ENCODE measurements around the gene OSCP1. TPM values are rescaled to one million over a fixed set of nuclear protein-coding genes. Genes with fewer than 3 reads are reported as not detected.

Gene OSCP1
- total RNA-seq, 1 experiment from 2014 or later = 5.5 TPM

DNA sequence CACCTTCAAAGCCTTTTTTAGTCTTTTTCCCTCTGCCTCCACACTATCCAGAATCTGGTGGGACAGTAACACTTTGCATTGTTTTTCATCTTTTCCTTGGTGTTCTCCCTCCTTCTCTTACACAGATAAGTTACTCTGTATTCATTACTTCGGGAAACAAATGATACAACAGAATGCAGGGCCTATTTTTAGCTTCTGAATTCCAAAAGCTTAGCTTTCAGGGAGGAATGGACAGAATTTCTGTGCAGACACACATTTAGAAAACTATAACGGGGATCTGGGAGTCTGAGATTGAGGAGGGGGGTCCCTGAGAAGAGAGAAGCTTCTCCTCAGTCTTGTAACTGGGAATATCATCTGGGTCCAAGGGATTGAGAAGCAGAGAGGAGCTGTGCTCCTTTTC is 61.0 kb downstream of the OSCP1 start:
- BruUV-seq (replicated peaks) = no TSS peak
- H3K4me3 ChIP-seq (ENCODE audit: low read depth in 2 of 2, low read length in 2 of 2) = no peak overlapping the region
- H3K27me3 ChIP-seq (ENCODE audit: control insufficient read depth, insufficient read depth, low read length) = no peaks in the 10 kb centered on the region
- peak overlapping the region; percentile 37; the same call in 1 of the 2 replicates for H3K27ac ChIP-seq (ENCODE audit: low read length)
- H3K36me3 ChIP-seq (ENCODE audit: control insufficient read depth, insufficient read depth, low read length) = no peaks in the 10 kb centered on the region; the same call in 1 of the 2 replicates
- peaks cover 16% of the 10 kb centered on the region for H3K4me1 ChIP-seq (ENCODE audit: control insufficient read depth, insufficient read depth, low read length)
- intact Hi-C loops (cut with micrococcal nuclease; ENCODE audit: unreplicated experiment) = loop anchor here (5.0 kb wide), 1 partner anchor 33 kb away; no protein-coding TSS in a partner anchor
- DNase-seq (ENCODE audit: low read depth, low spot score) (no peak), ATAC-seq (no peak)
- in situ Hi-C loops (cut with HindIII; ENCODE audit: low pct_unique_long_range_greater_than_20kb, low sequenced_read_pairs) = no loop called here
- TF ChIP-seq TCF7L2 (IDR thresholded peaks at IDR 0.05; ENCODE audit: low read depth, low read length) (no peak), SIN3A (IDR thresholded peaks at IDR 0.05; ENCODE audit: borderline replicate concordance, insufficient read depth, low read depth, low read length) (no peak), POLR2AphosphoS5 (IDR thresholded peaks at IDR 0.05; ENCODE audit: low read depth, low read length) (no peak)
- TF ChIP-seq, protein P1, sequence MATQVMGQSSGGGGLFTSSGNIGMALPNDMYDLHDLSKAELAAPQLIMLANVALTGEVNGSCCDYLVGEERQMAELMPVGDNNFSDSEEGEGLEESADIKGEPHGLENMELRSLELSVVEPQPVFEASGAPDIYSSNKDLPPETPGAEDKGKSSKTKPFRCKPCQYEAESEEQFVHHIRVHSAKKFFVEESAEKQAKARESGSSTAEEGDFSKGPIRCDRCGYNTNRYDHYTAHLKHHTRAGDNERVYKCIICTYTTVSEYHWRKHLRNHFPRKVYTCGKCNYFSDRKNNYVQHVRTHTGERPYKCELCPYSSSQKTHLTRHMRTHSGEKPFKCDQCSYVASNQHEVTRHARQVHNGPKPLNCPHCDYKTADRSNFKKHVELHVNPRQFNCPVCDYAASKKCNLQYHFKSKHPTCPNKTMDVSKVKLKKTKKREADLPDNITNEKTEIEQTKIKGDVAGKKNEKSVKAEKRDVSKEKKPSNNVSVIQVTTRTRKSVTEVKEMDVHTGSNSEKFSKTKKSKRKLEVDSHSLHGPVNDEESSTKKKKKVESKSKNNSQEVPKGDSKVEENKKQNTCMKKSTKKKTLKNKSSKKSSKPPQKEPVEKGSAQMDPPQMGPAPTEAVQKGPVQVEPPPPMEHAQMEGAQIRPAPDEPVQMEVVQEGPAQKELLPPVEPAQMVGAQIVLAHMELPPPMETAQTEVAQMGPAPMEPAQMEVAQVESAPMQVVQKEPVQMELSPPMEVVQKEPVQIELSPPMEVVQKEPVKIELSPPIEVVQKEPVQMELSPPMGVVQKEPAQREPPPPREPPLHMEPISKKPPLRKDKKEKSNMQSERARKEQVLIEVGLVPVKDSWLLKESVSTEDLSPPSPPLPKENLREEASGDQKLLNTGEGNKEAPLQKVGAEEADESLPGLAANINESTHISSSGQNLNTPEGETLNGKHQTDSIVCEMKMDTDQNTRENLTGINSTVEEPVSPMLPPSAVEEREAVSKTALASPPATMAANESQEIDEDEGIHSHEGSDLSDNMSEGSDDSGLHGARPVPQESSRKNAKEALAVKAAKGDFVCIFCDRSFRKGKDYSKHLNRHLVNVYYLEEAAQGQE (IDR thresholded peaks at IDR 0.05; ENCODE audit: insufficient read depth in 1 of 2, low read depth in 2 of 2, low read length in 1 of 2) = no peak
- TF ChIP-seq, protein P2, sequence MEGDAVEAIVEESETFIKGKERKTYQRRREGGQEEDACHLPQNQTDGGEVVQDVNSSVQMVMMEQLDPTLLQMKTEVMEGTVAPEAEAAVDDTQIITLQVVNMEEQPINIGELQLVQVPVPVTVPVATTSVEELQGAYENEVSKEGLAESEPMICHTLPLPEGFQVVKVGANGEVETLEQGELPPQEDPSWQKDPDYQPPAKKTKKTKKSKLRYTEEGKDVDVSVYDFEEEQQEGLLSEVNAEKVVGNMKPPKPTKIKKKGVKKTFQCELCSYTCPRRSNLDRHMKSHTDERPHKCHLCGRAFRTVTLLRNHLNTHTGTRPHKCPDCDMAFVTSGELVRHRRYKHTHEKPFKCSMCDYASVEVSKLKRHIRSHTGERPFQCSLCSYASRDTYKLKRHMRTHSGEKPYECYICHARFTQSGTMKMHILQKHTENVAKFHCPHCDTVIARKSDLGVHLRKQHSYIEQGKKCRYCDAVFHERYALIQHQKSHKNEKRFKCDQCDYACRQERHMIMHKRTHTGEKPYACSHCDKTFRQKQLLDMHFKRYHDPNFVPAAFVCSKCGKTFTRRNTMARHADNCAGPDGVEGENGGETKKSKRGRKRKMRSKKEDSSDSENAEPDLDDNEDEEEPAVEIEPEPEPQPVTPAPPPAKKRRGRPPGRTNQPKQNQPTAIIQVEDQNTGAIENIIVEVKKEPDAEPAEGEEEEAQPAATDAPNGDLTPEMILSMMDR (IDR thresholded peaks at IDR 0.05) = no peak
- ChIA-PET POLR2A (no interaction called here), CTCF (no interaction called here)
- no peaks in the 10 kb centered on the region for H3K9me3 ChIP-seq (ENCODE audit: control insufficient read depth, insufficient read depth, low read depth, low read length)

DNA sequence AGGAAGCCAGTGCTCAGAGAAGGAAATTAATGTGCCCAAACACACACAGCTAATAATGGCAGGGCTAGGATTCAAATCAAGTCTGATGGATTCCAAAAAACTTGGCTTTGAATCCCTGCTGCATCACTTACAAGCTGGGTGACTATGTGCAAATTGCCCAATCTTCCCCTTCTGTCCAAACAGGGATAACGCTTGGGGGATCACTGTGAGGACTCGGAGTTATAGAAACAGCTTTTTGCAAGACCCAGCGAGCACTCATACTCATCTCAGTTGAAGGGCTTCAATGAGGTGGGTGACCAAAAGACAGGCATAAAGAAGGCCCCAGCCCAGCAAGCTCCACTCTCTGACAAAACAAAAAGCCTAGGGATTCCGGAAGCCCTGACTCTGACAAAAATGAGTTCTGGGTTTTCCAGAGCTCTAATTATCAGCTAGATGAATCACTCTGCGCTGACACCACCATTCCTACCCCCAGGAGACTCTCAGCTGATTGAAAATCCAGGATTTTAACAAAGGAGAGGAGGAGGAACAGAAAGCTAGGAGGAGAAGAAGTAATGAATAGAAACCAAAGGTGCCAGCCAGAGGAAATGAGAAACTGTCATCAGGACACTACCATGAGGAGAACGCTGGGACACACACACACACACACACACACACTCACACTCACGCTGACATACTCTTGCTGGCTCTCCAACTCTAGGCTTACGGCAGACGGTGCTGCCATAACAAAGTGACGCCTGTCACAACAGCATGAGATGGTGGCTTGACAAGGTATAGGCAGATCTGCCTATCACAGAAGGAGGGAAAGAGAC is 62.9 kb downstream of the OSCP1 start:
- in situ Hi-C loops (cut with HindIII; ENCODE audit: low pct_unique_long_range_greater_than_20kb, low sequenced_read_pairs) (no loop called here), intact Hi-C loops (cut with micrococcal nuclease; ENCODE audit: unreplicated experiment) (loop anchor here (5.0 kb wide), 1 partner anchor 35 kb away; no protein-coding TSS in a partner anchor)
- no peak for DNase-seq (ENCODE audit: low read depth, low spot score)
- peak overlapping the region; percentile 99 for H3K27ac ChIP-seq (ENCODE audit: low read length)
- H3K4me3 ChIP-seq (ENCODE audit: low read depth in 2 of 2, low read length in 2 of 2) = peak overlapping the region; percentile 68 to 89
- BruUV-seq (replicated peaks) = no TSS peak
- no peaks in the 10 kb centered on the region for H3K9me3 ChIP-seq (ENCODE audit: control insufficient read depth, insufficient read depth, low read depth, low read length)
- peaks cover 27% of the 10 kb centered on the region for H3K4me1 ChIP-seq (ENCODE audit: control insufficient read depth, insufficient read depth, low read length)
- TF ChIP-seq, protein P1 (IDR thresholded peaks at IDR 0.05; ENCODE audit: insufficient read depth in 1 of 2, low read depth in 2 of 2, low read length in 1 of 2) = no peak; a peak in 1 of 4 replicates
- TF ChIP-seq POLR2AphosphoS5 (IDR thresholded peaks at IDR 0.05; ENCODE audit: low read depth, low read length) (no peak), SIN3A (IDR thresholded peaks at IDR 0.05; ENCODE audit: borderline replicate concordance, insufficient read depth, low read depth, low read length) (no peak), TCF7L2 (IDR thresholded peaks at IDR 0.05; ENCODE audit: low read depth, low read length) (no peak)
- TF ChIP-seq, protein P2 (IDR thresholded peaks at IDR 0.05) = no peak
- H3K36me3 ChIP-seq (ENCODE audit: control insufficient read depth, insufficient read depth, low read length) = no peaks in the 10 kb centered on the region; the same call in 1 of the 2 replicates
- CTCF ChIA-PET = no interaction called here
- POLR2A ChIA-PET = interaction anchor here (0.6 kb wide), 1 partner anchor 26 kb away, joined by 5 read pairs; no protein-coding TSS in a partner anchor
- no peaks in the 10 kb centered on the region for H3K27me3 ChIP-seq (ENCODE audit: control insufficient read depth, insufficient read depth, low read length)
- ATAC-seq = no peak
